Esophagus squamous epithelium (tissue), 4 donors: ENCODE results near the gene INSRR.

Experiments used
- POLR2A ChIP-seq, 4 donors: fragments of 450-650 bp; IDR thresholded peaks; one replicate each; pipeline ENCODE4 v1.6.1; 2017; ENCODE audit warnings: antibody characterized with exemption in 4 of 4, mild to moderate bottlenecking in 4 of 4, moderate library complexity in 3 of 4
- TF ChIP-seq, protein P1 (sequence below), 6 experiments: fragments of 450-650 bp in 4 of 6; fragments of 200-600 bp in 2 of 6; sonication (generic) in 2 of 6; IDR thresholded peaks; one replicate each; pipeline ENCODE4 v1.5.1; 2016 to 2019; ENCODE audit warnings: antibody characterized with exemption in 6 of 6, mild to moderate bottlenecking in 4 of 6, moderate library complexity in 4 of 6

DNA sequence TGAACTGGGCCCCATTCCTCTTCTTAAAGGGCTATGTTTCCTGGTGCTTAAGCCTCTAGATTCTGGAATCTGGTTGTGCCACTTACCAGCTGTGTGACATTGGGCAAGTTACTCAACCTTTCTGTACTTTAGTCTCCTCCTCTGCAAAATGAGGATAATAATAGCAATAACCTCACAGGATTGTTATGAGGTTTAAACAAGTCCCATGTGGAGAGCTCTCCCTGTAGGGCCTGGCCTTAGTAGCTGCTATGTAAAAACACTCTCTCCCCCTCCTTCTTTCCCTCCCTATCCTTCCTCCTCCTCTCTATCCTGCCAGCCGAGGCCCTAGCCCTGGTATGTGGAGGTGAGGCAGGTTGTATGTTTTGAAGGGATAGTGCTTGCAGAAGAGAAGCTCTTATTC is 26.4 kb upstream of the INSRR start:
- no peak for TF ChIP-seq POLR2A (IDR thresholded peaks at IDR 0.05)
- TF ChIP-seq, protein P1, sequence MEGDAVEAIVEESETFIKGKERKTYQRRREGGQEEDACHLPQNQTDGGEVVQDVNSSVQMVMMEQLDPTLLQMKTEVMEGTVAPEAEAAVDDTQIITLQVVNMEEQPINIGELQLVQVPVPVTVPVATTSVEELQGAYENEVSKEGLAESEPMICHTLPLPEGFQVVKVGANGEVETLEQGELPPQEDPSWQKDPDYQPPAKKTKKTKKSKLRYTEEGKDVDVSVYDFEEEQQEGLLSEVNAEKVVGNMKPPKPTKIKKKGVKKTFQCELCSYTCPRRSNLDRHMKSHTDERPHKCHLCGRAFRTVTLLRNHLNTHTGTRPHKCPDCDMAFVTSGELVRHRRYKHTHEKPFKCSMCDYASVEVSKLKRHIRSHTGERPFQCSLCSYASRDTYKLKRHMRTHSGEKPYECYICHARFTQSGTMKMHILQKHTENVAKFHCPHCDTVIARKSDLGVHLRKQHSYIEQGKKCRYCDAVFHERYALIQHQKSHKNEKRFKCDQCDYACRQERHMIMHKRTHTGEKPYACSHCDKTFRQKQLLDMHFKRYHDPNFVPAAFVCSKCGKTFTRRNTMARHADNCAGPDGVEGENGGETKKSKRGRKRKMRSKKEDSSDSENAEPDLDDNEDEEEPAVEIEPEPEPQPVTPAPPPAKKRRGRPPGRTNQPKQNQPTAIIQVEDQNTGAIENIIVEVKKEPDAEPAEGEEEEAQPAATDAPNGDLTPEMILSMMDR (IDR thresholded peaks at IDR 0.05), result no peak
